Pericardium fibroblast (primary cell): ENCODE measurements around the gene ADCY6. TPM values are rescaled to one million over a fixed set of nuclear protein-coding genes. Genes with fewer than 3 reads are reported as not detected.

Experiments
- total RNA-seq: library from RNA; depleted of rRNA; stranded (reverse); fragments of >200 nt; gene quantifications from 2 replicates; pipeline ENCODE4 v1.2.3, GENCODE V29; 2015

ADCY6 gene
- 23.7 and 41.4 TPM in 2 replicates for total RNA-seq

GRCh38 chr12:48788854-48789775, at the start of gene ADCY6:
TSS of gene ADCY6 (minus strand) at chr12:48789089. CDS start at chr12:48783434, 5,655 bp downstream.

GRCh38 chr12:48817873-48818830, 29.3 kb upstream of the ADCY6 start, which contains the start of gene CACNB3:
TSS of gene CACNB3 (plus strand) at chr12:48818496. CDS start at chr12:48818930, 434 bp downstream.

GRCh38 chr12:48716493-48717251, 72.2 kb downstream of the ADCY6 start, which contains the start of gene CCNT1:
TSS of gene CCNT1 (minus strand) at chr12:48716707. CDS start at chr12:48716675, 32 bp downstream.

Other genes starting within 250 kb of the ADCY6 start
- gene LALBA, start 219.0 kb downstream of the ADCY6 start, total RNA-seq = not detected in 2 replicates
- 38.9 and 40.3 TPM in 2 replicates for gene KANSL2, start 106.9 kb downstream of the ADCY6 start, total RNA-seq
- 12.9 and 14.1 TPM in 2 replicates for gene CCNT1, start 72.4 kb downstream of the ADCY6 start, total RNA-seq
- 21.8 and 23.4 TPM in 2 replicates for gene CACNB3, start 29.4 kb upstream of the ADCY6 start, total RNA-seq
- gene DDX23, start 63.1 kb upstream of the ADCY6 start, total RNA-seq = 44.9 and 50.5 TPM in 2 replicates
- 0.17 TPM in 1 of 2 replicates, not detected in the other for gene RND1, start 76.8 kb upstream of the ADCY6 start, total RNA-seq
- gene FKBP11, start 136.4 kb upstream of the ADCY6 start, total RNA-seq = 38.6 and 63.6 TPM in 2 replicates
- 42.1 and 52.7 TPM in 2 replicates for gene ARF3, start 168.4 kb upstream of the ADCY6 start, total RNA-seq
- gene WNT10B, start 182.6 kb upstream of the ADCY6 start, total RNA-seq = 0.12 TPM in 1 of 2 replicates, not detected in the other
- not detected in 2 replicates for gene WNT1, start 189.2 kb upstream of the ADCY6 start, total RNA-seq
- gene DDN, start 210.3 kb upstream of the ADCY6 start, total RNA-seq = 0.23 TPM in 1 of 2 replicates, not detected in the other
- 47.9 and 66.5 TPM in 2 replicates for gene PRKAG1, start 229.7 kb upstream of the ADCY6 start, total RNA-seq